Measurements from ENCODE around the gene GAK.
"Not testable (repeated sequence)": the region's sequence is repeated elsewhere in the genome, so short reads cannot be mapped to it uniquely, and the experiment has no call there.

GAK gene

DNA sequence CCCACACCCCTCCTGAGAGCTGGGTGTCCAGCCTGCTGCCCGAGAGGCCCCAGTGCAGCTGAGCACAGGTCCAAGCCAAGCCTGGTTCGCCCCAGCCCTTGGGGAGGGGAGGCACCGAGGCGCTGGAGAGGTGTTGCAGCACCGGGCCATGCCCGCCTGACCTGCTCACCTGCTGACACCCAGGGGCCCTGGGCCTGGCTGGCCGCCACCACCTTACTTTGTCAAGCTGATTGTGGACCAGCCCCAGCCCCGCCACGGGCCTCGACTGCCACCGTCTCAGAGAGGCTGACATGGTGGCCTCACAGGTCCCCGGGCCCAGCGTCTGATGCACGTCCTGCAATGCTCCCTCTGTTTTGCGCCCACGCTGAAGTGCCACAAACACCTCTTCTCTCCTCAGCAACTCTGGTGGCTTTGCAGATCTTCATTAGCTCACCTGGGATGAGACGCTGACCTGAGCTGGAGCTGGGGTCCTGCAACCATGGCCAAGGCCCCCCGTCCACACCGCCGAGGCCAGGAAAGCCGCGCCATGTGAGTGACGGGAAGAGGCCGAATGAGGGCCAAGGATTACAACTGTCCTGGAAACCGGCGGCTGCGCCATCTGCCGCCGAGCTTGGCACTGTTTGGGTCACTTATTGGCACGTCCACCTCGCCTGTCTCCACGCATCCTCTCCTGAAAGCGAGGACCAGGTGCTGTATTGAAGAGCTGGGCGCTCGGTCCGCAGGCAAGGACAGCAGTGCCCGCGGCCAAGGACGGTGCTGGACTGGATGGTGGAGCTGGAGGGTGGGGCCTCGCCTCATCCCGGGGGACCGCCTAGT, 113.8 kb downstream of the GAK start:
- no peaks in the 10 kb centered on the region for H3K4me1 ChIP-seq (ENCODE audit: insufficient read depth, low read length)
- H3K36me3 ChIP-seq (ENCODE audit: insufficient read depth, low read length), result no peaks in the 10 kb centered on the region
- H3K9ac ChIP-seq (ENCODE audit: low read depth, low read length), result no peak overlapping the region
- no peaks in the 10 kb centered on the region for H3K9me3 ChIP-seq (ENCODE audit: control insufficient read depth, insufficient read depth, low read length)

DNA sequence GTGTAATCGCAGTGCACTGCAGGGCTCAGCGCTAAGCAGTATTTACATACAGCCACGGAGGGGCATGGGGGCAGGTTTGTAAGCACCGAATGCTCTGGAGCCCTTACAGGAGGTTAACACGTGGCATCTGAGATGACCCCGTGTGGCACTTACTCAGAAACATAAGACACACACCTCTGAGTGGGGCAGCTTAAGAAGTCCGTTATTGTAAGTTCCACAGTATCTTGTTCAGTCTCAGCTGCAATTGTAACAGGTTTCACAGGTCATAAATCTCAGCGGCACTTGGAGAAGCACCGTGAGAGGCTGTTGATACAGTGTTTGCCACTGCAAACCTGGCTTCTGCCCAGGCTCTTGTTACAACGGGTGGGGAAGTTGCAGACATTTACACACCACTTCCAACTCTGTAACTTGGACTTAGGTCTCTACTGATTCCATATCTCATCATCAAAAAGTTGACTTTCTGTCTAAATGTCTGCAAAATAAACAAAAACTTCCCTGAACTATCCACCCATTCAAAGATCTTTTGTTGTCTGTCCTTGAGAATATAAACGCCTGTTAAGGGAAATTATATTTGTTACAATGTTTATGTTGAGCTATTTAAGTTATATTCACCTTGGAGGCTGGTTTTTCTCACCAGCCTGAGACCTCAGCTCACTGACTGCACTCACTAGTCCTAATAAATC, 116.5 kb downstream of the GAK start:
- no peak overlapping the region for H3K9ac ChIP-seq (ENCODE audit: low read depth, low read length)

DNA sequence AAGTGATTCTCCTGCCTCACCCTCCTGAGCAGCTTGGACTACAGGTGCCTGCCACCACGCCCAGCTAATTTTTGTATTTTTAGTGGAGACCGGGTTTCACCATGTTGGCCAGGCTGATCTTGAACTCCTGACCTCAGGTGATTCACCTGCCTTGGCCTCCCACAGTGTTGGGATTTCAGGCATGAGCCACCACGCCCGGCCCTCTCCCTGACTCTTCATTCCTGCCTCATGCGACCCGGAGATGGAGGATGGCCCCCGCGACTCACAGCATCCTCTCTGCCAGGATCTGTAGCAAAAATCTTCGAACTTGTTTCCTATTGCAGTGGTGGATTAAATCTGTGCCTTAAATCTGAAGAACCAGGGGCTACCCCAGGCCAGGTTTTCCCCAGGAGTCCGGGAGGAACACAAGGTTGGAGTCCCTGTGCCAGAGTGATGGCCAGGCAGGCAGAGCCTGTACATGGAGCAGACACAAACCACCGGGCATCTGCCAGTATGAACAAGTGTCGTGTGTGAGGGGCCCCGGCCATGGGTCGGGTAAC, 117.7 kb downstream of the GAK start:
- Histone ChIP-seq H3K9ac (ENCODE audit: low read depth, low read length) (no peak overlapping the region), H3K9me3 (ENCODE audit: control insufficient read depth, insufficient read depth, low read length) (no peaks in the 10 kb centered on the region), H3K36me3 (ENCODE audit: insufficient read depth, low read length) (no peaks in the 10 kb centered on the region), H3K4me1 (ENCODE audit: insufficient read depth, low read length) (no peaks in the 10 kb centered on the region)

More for the DNA sequence above, 116.5 kb downstream of the GAK start:
- Histone ChIP-seq H3K9me3 (ENCODE audit: control insufficient read depth, insufficient read depth, low read length) (no peaks in the 10 kb centered on the region), H3K4me1 (ENCODE audit: insufficient read depth, low read length) (no peaks in the 10 kb centered on the region), H3K36me3 (ENCODE audit: insufficient read depth, low read length) (no peaks in the 10 kb centered on the region)

DNA sequence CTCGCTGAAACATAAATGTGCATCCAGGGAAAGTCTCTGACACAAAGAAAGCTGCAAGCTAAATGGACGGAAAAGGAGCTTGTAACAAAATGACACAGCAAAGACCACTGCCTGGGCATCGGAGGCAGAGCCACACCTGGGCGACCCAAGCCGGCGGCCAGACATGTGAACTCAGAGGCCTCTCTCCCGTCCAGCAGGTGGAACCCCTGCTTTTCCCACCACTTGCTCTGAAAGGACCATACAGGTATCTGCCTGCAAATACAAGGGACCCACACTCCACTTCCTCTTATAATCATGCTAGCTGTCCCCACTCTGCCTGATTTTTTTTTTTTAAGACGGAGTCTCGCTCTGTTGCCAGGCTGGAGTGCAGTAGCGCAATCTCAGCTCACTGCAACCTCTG, 118.2 kb downstream of the GAK start:
- H3K9ac ChIP-seq (ENCODE audit: low read depth, low read length), result no peak overlapping the region
- H3K9me3 ChIP-seq (ENCODE audit: control insufficient read depth, insufficient read depth, low read length), result no peaks in the 10 kb centered on the region
- no peaks in the 10 kb centered on the region for H3K36me3 ChIP-seq (ENCODE audit: insufficient read depth, low read length)

DNA sequence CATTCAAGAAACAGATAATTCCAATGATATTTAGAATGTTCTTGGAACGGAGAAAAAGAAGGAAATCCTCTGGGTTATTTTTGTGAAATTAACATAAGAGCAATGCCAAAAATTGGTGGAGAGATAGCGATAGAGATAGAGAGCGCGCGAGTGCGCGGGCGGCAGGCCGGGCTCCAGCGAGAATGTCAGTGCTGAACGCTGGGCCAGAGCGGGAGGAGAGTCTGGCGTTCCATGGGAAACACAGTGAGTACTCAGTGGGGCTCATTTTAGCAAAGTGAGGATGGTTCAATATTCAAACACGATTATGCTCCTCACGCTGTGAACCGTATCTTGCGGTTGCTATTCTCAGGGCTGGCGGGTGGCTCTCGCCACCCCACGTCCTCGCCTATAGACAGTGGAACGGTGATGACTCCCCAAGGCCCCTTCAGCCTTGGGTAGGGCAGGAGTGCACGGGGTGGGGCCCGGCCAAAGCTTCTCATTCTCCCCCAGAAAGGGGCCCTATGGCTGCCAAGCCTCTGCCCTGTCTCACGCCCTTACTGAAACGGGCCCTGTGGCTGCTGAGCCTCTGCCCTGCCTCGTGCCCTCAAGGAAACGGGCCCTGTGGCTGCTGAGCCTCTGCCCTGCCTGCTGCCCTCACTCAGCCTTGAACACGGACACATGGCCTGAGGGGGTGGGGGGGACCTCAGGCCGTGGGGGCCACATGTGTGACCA, 123.1 kb downstream of the GAK start:
- no peak overlapping the region for H3K9ac ChIP-seq (ENCODE audit: low read depth, low read length)
- no peaks in the 10 kb centered on the region for H3K36me3 ChIP-seq (ENCODE audit: insufficient read depth, low read length)
- no peaks in the 10 kb centered on the region for H3K9me3 ChIP-seq (ENCODE audit: control insufficient read depth, insufficient read depth, low read length)
- H3K4me1 ChIP-seq (ENCODE audit: insufficient read depth, low read length), result no peaks in the 10 kb centered on the region

More for the DNA sequence above, 118.2 kb downstream of the GAK start:
- no peaks in the 10 kb centered on the region for H3K4me1 ChIP-seq (ENCODE audit: insufficient read depth, low read length)

DNA sequence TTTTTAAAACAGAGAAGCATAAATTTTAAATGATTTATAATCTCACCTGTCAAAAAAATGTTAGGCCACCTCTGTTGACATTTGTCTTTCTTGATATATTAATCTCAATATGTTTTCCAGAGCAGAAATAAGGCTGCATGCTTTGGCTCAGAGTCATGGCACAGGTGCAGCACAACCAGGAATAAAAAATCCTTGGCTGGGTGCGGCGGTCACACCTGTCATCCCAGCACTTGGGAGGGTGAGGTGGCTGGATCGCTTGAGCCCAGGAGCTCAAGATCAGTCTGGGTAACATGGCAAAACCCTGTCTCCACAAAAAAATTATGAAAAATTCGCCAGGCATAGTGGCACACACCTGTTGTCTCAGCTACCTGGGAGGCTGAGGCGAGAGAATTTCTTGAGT, 124.3 kb downstream of the GAK start:
- H3K9me3 ChIP-seq (ENCODE audit: control insufficient read depth, insufficient read depth, low read length), result no peaks in the 10 kb centered on the region

DNA sequence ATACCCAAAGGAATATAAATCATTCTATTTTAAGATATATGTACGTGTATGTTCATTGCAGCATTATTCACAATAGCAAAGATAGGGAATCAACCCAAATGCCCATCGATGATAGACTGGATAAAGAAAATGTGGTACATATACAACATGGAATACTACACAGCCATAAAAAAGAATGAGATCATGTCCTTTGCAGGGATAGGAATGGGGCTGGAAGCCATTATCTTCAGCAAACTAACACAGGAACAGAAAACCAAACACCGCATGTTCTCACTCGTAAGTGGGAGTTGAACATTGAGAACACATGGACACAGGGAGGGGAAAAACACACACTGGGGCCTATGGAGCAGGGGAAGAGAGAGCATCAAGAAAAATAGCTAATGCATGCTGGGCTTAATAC, 125.1 kb downstream of the GAK start:
- not testable (repeated sequence) for H3K9ac ChIP-seq (ENCODE audit: low read depth, low read length); H3K36me3 ChIP-seq (ENCODE audit: insufficient read depth, low read length)

More for the DNA sequence above, 124.3 kb downstream of the GAK start:
- H3K4me1 ChIP-seq (ENCODE audit: insufficient read depth, low read length), result no peaks in the 10 kb centered on the region
- no peak overlapping the region for H3K9ac ChIP-seq (ENCODE audit: low read depth, low read length)
- H3K36me3 ChIP-seq (ENCODE audit: insufficient read depth, low read length), result no peaks in the 10 kb centered on the region

DNA sequence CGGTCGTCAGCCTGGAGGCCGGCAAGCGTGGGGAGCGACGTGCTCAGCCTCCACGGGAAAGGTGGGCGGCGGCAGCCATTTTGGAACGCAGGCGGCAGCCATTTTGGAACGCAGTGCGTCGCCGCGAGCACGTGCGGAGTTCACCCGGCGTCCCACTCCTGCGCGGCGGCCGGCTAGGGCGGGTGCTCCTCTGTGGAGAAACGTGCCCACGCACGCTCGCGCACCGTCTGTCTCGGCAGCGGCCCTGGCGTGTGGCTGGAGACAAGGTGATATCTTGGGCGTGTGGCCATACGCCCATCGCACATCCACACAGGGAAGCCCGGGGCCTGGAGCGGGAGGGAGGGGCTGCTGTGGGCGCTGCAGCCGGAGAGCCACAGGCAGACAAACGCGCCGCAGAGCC, 127.3 kb downstream of the GAK start:
- Histone ChIP-seq H3K9ac (ENCODE audit: low read depth, low read length) (no peak overlapping the region), H3K4me1 (ENCODE audit: insufficient read depth, low read length) (no peaks in the 10 kb centered on the region), H3K36me3 (ENCODE audit: insufficient read depth, low read length) (no peaks in the 10 kb centered on the region), H3K9me3 (ENCODE audit: control insufficient read depth, insufficient read depth, low read length) (no peaks in the 10 kb centered on the region)

More for the DNA sequence above, 125.1 kb downstream of the GAK start:
- H3K9me3 ChIP-seq (ENCODE audit: control insufficient read depth, insufficient read depth, low read length); H3K4me1 ChIP-seq (ENCODE audit: insufficient read depth, low read length): not testable (repeated sequence)

DNA sequence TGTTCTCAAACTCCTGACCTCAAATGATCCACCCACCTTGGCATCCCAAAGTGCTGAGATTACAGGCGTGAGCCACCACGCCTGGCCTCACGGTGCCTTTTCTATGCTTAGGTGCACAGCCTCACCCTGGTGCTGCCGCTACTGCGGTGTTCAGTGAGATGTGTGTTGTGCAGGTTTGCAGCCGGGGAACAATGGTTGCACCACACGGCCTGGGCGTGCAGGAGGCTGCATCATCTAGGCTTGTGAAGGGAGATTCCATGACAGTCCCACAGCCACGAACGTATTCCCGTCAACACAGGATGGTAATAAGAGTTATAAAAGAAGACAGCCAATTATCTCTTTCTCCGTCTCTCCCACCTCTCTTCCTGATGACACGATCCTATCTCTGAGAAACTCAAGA, 128.2 kb downstream of the GAK start:
- no peak overlapping the region for H3K9ac ChIP-seq (ENCODE audit: low read depth, low read length)
- no peaks in the 10 kb centered on the region for H3K9me3 ChIP-seq (ENCODE audit: control insufficient read depth, insufficient read depth, low read length)
- peaks cover 5% of the 10 kb centered on the region; the same call in 1 of the 2 replicates for H3K4me1 ChIP-seq (ENCODE audit: insufficient read depth, low read length)
- no peaks in the 10 kb centered on the region for H3K36me3 ChIP-seq (ENCODE audit: insufficient read depth, low read length)

DNA sequence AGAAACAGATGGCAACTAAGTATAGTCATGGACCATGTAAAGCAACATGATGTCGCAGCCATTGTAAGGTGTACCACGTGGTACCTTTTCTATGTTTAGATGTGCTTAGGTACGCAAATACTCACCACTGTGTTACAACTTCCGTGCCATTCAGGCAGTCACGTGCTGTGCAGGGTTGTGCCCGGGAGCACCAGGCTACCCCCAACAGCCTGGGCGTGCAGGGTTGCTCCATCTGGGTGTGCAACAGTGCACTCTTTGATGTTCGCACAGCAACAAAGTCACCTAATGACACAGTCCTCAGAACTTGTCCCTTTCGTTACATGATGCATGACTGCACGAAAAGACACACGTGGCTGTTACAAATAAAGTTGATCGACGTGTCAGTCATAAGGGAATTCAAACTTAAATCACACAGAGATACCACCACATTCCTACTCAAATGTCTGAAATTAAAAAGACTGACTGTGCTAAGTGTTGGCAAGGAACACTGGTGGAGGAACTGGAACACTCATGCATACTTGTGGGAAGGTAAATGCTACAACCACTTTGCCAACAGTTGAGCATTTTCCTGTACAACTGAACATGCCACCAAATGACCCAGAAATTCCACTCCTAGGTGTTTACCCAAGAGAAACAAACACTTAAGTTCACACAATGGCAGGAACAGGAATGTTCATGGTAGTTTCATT, 130.5 kb downstream of the GAK start:
- Histone ChIP-seq H3K9me3 (ENCODE audit: control insufficient read depth, insufficient read depth, low read length) (no peaks in the 10 kb centered on the region), H3K4me1 (ENCODE audit: insufficient read depth, low read length) (peaks cover 7% of the 10 kb centered on the region; the same call in 1 of the 2 replicates), H3K9ac (ENCODE audit: low read depth, low read length) (no peak overlapping the region), H3K36me3 (ENCODE audit: insufficient read depth, low read length) (no peaks in the 10 kb centered on the region)

Measured in ES-I3 (cell line).